ENCODE data around the gene RNMT.

The RNMT gene

GRCh38 chr18:13715330-13715729, 11.1 kb upstream of the RNMT start:
- ChIA-PET POLR2A (interaction anchor here (0.6 to 1.0 kb wide), 2 partner anchors 12 to 29 kb away, joined by 3 to 4 read pairs; partner anchors contain the start of genes FAM210A and RNMT), CTCF (no interaction called here)
- TF ChIP-seq ARNT (IDR thresholded peaks at IDR 0.05) (no peak), FOXK2 (IDR thresholded peaks at IDR 0.05) (no peak), HDGF (IDR thresholded peaks at IDR 0.05; ENCODE audit: borderline replicate concordance) (no peak), L3MBTL2 (conservative IDR thresholded peaks at IDR 0.05) (no peak), PKNOX1 (IDR thresholded peaks at IDR 0.05) (no peak), ELF4 (IDR thresholded peaks at IDR 0.05) (no peak), LEF1 (IDR thresholded peaks at IDR 0.05; ENCODE audit: borderline replicate concordance) (no peak), TARDBP (IDR thresholded peaks at IDR 0.05) (no peak), CTBP1 (IDR thresholded peaks at IDR 0.05; ENCODE audit: borderline replicate concordance) (no peak), SUZ12 (IDR thresholded peaks at IDR 0.05) (no peak), NFRKB (IDR thresholded peaks at IDR 0.05) (no peak), ZNF384 (IDR thresholded peaks at IDR 0.05) (no peak), SP1 (IDR thresholded peaks at IDR 0.05) (no peak), BHLHE40 (IDR thresholded peaks at IDR 0.05; ENCODE audit: borderline replicate concordance) (no peak)
- DNase-seq (ENCODE audit: extremely low spot score) = no peak

- TF ChIP-seq TARDBP (IDR thresholded peaks at IDR 0.05) = no peak
- no peak for TF ChIP-seq FOXM1 (IDR thresholded peaks at IDR 0.05; ENCODE audit: borderline replicate concordance)
- no peak for TF ChIP-seq ZNF384 (IDR thresholded peaks at IDR 0.05)
- no peak for TF ChIP-seq BHLHE40 (IDR thresholded peaks at IDR 0.05; ENCODE audit: borderline replicate concordance)
- no peak for TF ChIP-seq FOXK2 (IDR thresholded peaks at IDR 0.05)
- TF ChIP-seq FOXA1 (IDR thresholded peaks at IDR 0.05) = no peak
- no peak for TF ChIP-seq NFRKB (IDR thresholded peaks at IDR 0.05)
- TF ChIP-seq ELF4 (IDR thresholded peaks at IDR 0.05) = no peak
- TF ChIP-seq L3MBTL2 (conservative IDR thresholded peaks at IDR 0.05) = no peak
- no peak for TF ChIP-seq ARNT (IDR thresholded peaks at IDR 0.05)
- ChIA-PET CTCF (no interaction called here), POLR2A (no interaction called here)
These were observed 9.6 kb upstream of the RNMT start for GRCh38 chr18:13716916-13717315.

GRCh38 chr18:13720123-13720522, 6.3 kb upstream of the RNMT start:
- ChIA-PET POLR2A (no interaction called here), CTCF (no interaction called here)
- no peak for DNase-seq (ENCODE audit: extremely low spot score)
- TF ChIP-seq FOXK2 (IDR thresholded peaks at IDR 0.05) (no peak), ELF4 (IDR thresholded peaks at IDR 0.05) (no peak), HDGF (IDR thresholded peaks at IDR 0.05; ENCODE audit: borderline replicate concordance) (no peak), LEF1 (IDR thresholded peaks at IDR 0.05; ENCODE audit: borderline replicate concordance) (no peak), ZNF384 (IDR thresholded peaks at IDR 0.05) (no peak), FOXA1 (IDR thresholded peaks at IDR 0.05) (no peak), SP1 (IDR thresholded peaks at IDR 0.05) (no peak), FOXM1 (IDR thresholded peaks at IDR 0.05; ENCODE audit: borderline replicate concordance) (no peak), TARDBP (IDR thresholded peaks at IDR 0.05) (no peak), NFRKB (IDR thresholded peaks at IDR 0.05) (no peak), SUZ12 (IDR thresholded peaks at IDR 0.05) (no peak), BHLHE40 (IDR thresholded peaks at IDR 0.05; ENCODE audit: borderline replicate concordance) (no peak)

More at GRCh38 chr18:13716916-13717315, 9.6 kb upstream of the RNMT start:
- DNase-seq (ENCODE audit: extremely low spot score) = no peak

- ChIA-PET POLR2A (no interaction called here), CTCF (no interaction called here)
- DNase-seq (ENCODE audit: extremely low spot score) = no peak
- TF ChIP-seq HDGF (IDR thresholded peaks at IDR 0.05; ENCODE audit: borderline replicate concordance) = no peak
- no peak for TF ChIP-seq SP1 (IDR thresholded peaks at IDR 0.05)
- TF ChIP-seq FOXA1 (IDR thresholded peaks at IDR 0.05) = no peak
- TF ChIP-seq ZNF384 (IDR thresholded peaks at IDR 0.05) = no peak
- no peak for TF ChIP-seq FOXK2 (IDR thresholded peaks at IDR 0.05)
These were observed 5.6 kb upstream of the RNMT start for GRCh38 chr18:13720847-13721246.

GRCh38 chr18:13725566-13726231, 774 bp upstream of the RNMT start:
- DNase-seq (ENCODE audit: extremely low spot score) = no peak
- CTCF ChIA-PET = no interaction called here
- TF ChIP-seq SP1 (IDR thresholded peaks at IDR 0.05) (no peak), L3MBTL2 (conservative IDR thresholded peaks at IDR 0.05) (no peak), SUZ12 (IDR thresholded peaks at IDR 0.05) (no peak), ELF4 (IDR thresholded peaks at IDR 0.05) (no peak), CTBP1 (IDR thresholded peaks at IDR 0.05; ENCODE audit: borderline replicate concordance) (no peak), BHLHE40 (IDR thresholded peaks at IDR 0.05; ENCODE audit: borderline replicate concordance) (no peak), LEF1 (IDR thresholded peaks at IDR 0.05; ENCODE audit: borderline replicate concordance) (no peak)

GRCh38 chr18:13726972-13727331, 479 bp downstream of the RNMT start:
- peak; percentile 23 for DNase-seq (ENCODE audit: extremely low spot score)
- POLR2A ChIA-PET = interaction anchor here (1.4 kb wide), 1 partner anchor 11 kb away, joined by 4 read pairs; no protein-coding TSS in a partner anchor
- CTCF ChIA-PET = no interaction called here
- no peak for TF ChIP-seq SUZ12 (IDR thresholded peaks at IDR 0.05)
- TF ChIP-seq HDGF (IDR thresholded peaks at IDR 0.05; ENCODE audit: borderline replicate concordance) = no peak
- no peak for TF ChIP-seq FOXA1 (IDR thresholded peaks at IDR 0.05)
- TF ChIP-seq ELF4 (IDR thresholded peaks at IDR 0.05) = no peak
- no peak for TF ChIP-seq PKNOX1 (IDR thresholded peaks at IDR 0.05)
- no peak for TF ChIP-seq TARDBP (IDR thresholded peaks at IDR 0.05)
- TF ChIP-seq CTBP1 (IDR thresholded peaks at IDR 0.05; ENCODE audit: borderline replicate concordance) = no peak
- TF ChIP-seq ARNT (IDR thresholded peaks at IDR 0.05) = no peak
- TF ChIP-seq BHLHE40 (IDR thresholded peaks at IDR 0.05; ENCODE audit: borderline replicate concordance) = no peak
- no peak for TF ChIP-seq SP1 (IDR thresholded peaks at IDR 0.05)
- no peak for TF ChIP-seq FOXK2 (IDR thresholded peaks at IDR 0.05)
- no peak for TF ChIP-seq FOXM1 (IDR thresholded peaks at IDR 0.05; ENCODE audit: borderline replicate concordance)
- TF ChIP-seq L3MBTL2 (conservative IDR thresholded peaks at IDR 0.05) = no peak
- TF ChIP-seq LEF1 (IDR thresholded peaks at IDR 0.05; ENCODE audit: borderline replicate concordance) = no peak
- TF ChIP-seq ZNF384 (IDR thresholded peaks at IDR 0.05) = no peak
- TF ChIP-seq NFRKB (IDR thresholded peaks at IDR 0.05) = no peak

More at GRCh38 chr18:13725566-13726231, 774 bp upstream of the RNMT start:
- POLR2A ChIA-PET = no interaction called here
